PC-3 (cell line): ENCODE measurements around the gene TDRD15.

ENCODE experiments used
- CTCF ChIP-seq: fragments of 300-600 bp; sonication (generic); conservative IDR thresholded peaks from 2 replicates; pipeline ENCODE4 v1.5.1; 2017; ENCODE audit warnings: antibody characterized with exemption, low read depth, mild to moderate bottlenecking, low read length
- EZH2 ChIP-seq: fragments of 300-600 bp; sonication (generic); IDR thresholded peaks from one replicate; pipeline ENCODE4 v1.6.1; 2017; ENCODE audit warnings: antibody characterized with exemption, mild to moderate bottlenecking, low read length; ENCODE audit not compliant: unreplicated experiment
- EZH2phosphoT487 ChIP-seq: fragments of 300-600 bp; sonication (generic); IDR thresholded peaks from 2 replicates; pipeline ENCODE4 v1.6.1; 2018; ENCODE audit warnings: mild to moderate bottlenecking, antibody characterized with exemption, low read length, borderline replicate concordance

GRCh38 chr2:21135585-21135984, 11.8 kb downstream of the TDRD15 start:
- no peak for TF ChIP-seq EZH2phosphoT487
- TF ChIP-seq CTCF, result no peak
- no peak for TF ChIP-seq EZH2
